Measurements from ENCODE around the gene RSAD1.

- TF ChIP-seq CTCF (IDR thresholded peaks at IDR 0.05): no peak
- no peak for TF ChIP-seq POLR2AphosphoS5 (IDR thresholded peaks at IDR 0.05)
Measured at GRCh38 chr17:50535407-50535806, 56.7 kb downstream of the RSAD1 start.

All from suprapubic skin (tissue), 3 donors.